Mesothelial cell of epicardium (in vitro differentiated cells): ENCODE results near the gene KIFC3. TPM values are rescaled to one million over a fixed set of nuclear protein-coding genes. Genes with fewer than 3 reads are reported as not detected.
"Not testable (repeated sequence)": the region's sequence is repeated elsewhere in the genome, so short reads cannot be mapped to it uniquely, and the experiment has no call there.

Source experiments
- DNase-seq, 2 experiments: peaks; one replicate each; pipeline ENCODE4 v3.0.0; 2021; ENCODE audit warnings: low spot score in 2 of 2; ENCODE audit not compliant: unreplicated experiment in 2 of 2
- H3K27ac Mint-ChIP-seq: 2 replicates; pipeline ENCODE4 v1.8.0; 2021; ENCODE audit warnings: mixed read lengths
- H3K27me3 Mint-ChIP-seq: 2 replicates; pipeline ENCODE4 v1.8.0; 2021; ENCODE audit warnings: low read depth, mixed read lengths
- H3K36me3 Mint-ChIP-seq: 2 replicates; pipeline ENCODE4 v1.8.0; 2021; ENCODE audit warnings: mixed read lengths
- H3K4me1 Mint-ChIP-seq: 2 replicates; pipeline ENCODE4 v1.8.0; 2021; ENCODE audit warnings: mixed read lengths
- H3K4me3 Mint-ChIP-seq: 2 replicates; pipeline ENCODE4 v1.8.0; 2021; ENCODE audit warnings: mild to moderate bottlenecking, moderate library complexity, mixed read lengths
- H3K9me3 Mint-ChIP-seq: 2 replicates; pipeline ENCODE4 v1.8.0; 2021; ENCODE audit warnings: mixed read lengths
- CTCF ChIP-seq: fragments of 200-600 bp; sonication (generic); IDR thresholded peaks from one replicate; pipeline ENCODE4 v1.5.0; 2021; ENCODE audit warnings: antibody characterized with exemption; ENCODE audit not compliant: unreplicated experiment
- microRNA-seq: library from miRNA; unstranded; fragments of <30 nt; microRNA quantifications from one replicate; pipeline ENCODE4 v1.2.0, GENCODE V29; 2021; ENCODE audit warnings: inconsistent platforms, mixed read lengths
- total RNA-seq: library from RNA; stranded (reverse); gene quantifications from 3 replicates; pipeline ENCODE4 v1.2.1, GENCODE V29; 2021

The KIFC3 gene
- total RNA-seq, 1 donor from 2014 or later: 38.7 TPM

GRCh38 chr16:57713596-57713995 is 88.7 kb downstream of the KIFC3 start:
- no peaks in the 10 kb centered on the region for H3K36me3 Mint-ChIP-seq
- TF ChIP-seq CTCF: no peak
- no peaks in the 10 kb centered on the region for H3K4me1 Mint-ChIP-seq
- no peak for DNase-seq
- peaks cover 18% of the 10 kb centered on the region for H3K27me3 Mint-ChIP-seq
- H3K4me3 Mint-ChIP-seq: no peak overlapping the region
- H3K27ac Mint-ChIP-seq: no peak overlapping the region
- no peaks in the 10 kb centered on the region for H3K9me3 Mint-ChIP-seq

DNA sequence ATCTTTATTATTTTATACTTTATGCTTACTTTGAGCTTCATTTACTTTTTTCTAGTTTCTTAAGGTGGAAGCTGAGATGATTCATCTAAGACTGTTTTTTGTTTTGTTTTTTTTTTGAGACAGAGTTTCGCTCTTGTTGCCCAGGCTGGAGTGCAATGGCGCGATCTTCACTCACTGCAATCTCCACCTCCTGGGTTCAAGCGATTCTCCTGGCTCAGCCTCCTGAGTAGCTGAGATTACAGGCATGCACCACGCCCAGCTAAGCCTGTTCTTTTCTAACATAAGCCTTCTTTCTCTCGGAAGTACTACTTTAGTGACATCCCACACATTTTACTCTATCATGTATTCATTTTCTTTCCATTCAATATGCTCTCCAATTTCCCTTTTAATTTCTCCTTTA is 89.7 kb downstream of the KIFC3 start:
- H3K27me3 Mint-ChIP-seq: peaks cover 18% of the 10 kb centered on the region
- H3K4me3 Mint-ChIP-seq, DNase-seq, H3K4me1 Mint-ChIP-seq, H3K36me3 Mint-ChIP-seq, H3K9me3 Mint-ChIP-seq, H3K27ac Mint-ChIP-seq: not testable (repeated sequence)

- Mint-ChIP-seq H3K4me1 (no peaks in the 10 kb centered on the region), H3K9me3 (no peaks in the 10 kb centered on the region), H3K4me3 (no peak overlapping the region), H3K27ac (no peak overlapping the region), H3K27me3 (peaks cover 18% of the 10 kb centered on the region), H3K36me3 (no peaks in the 10 kb centered on the region)
- DNase-seq: no peak
- TF ChIP-seq CTCF: no peak
Observed at GRCh38 chr16:57711993-57712392, 90.3 kb downstream of the KIFC3 start.

DNA sequence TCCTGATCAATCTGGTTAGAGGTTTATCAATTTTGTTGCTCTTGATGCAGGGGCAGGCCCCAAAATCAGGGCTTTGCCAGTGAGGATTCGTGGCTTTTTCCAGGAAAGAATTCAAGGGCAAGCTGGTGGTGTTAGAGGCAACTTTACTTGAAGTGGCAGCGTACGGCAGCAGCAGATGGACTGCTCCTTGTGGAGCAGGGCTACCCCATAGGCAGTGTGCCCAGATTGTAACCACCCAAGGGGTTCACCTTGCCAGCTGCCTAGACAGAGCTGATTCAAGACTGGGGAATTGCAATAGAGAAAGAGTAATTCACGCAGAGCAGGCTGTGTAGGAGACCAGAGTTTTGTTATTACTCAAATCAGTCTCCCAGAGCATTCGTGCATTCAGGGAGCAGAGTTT is 90.9 kb downstream of the KIFC3 start:
- H3K27ac Mint-ChIP-seq: no peak overlapping the region
- TF ChIP-seq CTCF: no peak
- no peaks in the 10 kb centered on the region for H3K4me1 Mint-ChIP-seq
- no peak for DNase-seq
- H3K9me3 Mint-ChIP-seq: no peaks in the 10 kb centered on the region
- H3K4me3 Mint-ChIP-seq: no peak overlapping the region
- H3K27me3 Mint-ChIP-seq: peaks cover 15% of the 10 kb centered on the region
- H3K36me3 Mint-ChIP-seq: no peaks in the 10 kb centered on the region

DNA sequence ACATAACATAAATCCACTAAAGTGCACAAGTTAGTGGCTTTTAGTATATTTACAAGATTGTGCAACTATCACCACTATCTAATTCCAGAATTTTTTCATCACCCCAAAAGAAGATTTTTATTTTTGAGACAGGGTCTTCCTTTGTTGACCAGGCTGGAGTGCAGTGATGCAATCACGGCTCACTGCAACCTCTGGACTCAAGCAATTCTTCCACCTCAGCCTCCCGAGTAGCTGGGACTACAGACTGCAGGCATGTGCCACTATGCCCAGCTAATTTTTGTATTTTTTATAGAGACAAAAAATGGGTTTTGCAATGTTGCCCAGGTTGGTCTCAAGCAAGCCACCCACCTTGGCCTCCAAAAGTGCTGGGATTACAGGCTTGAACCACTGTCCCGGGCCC is 92.6 kb downstream of the KIFC3 start:
- H3K4me1 Mint-ChIP-seq: no peaks in the 10 kb centered on the region
- no peaks in the 10 kb centered on the region for H3K9me3 Mint-ChIP-seq
- H3K27ac Mint-ChIP-seq: no peak overlapping the region
- H3K36me3 Mint-ChIP-seq: no peaks in the 10 kb centered on the region
- H3K4me3 Mint-ChIP-seq: no peak overlapping the region
- DNase-seq: no peak
- TF ChIP-seq CTCF: no peak
- H3K27me3 Mint-ChIP-seq: peaks cover 7% of the 10 kb centered on the region

Small RNA genes within 50 kb of the gene (microRNA-seq; reads per million reads assigned to microRNA genes)
- gene MIR6772: not detected

Other genes starting within 250 kb of the KIFC3 start
- gene ADGRG1, start 173.9 kb downstream of the KIFC3 start, total RNA-seq: 65.8 to 67.1 TPM (median 66.9 TPM) in 3 replicates
- 0.38 TPM in 1 of 3 replicates, not detected in the others for gene ADGRG3, start 134.2 kb downstream of the KIFC3 start, total RNA-seq
- gene DRC7, start 107.7 kb downstream of the KIFC3 start, total RNA-seq: 0.43 to 0.47 TPM in 2 of 3 replicates, not detected in the other
- 22.1 to 24.9 TPM (median 24.6 TPM) in 3 replicates for gene KATNB1, start 66.7 kb downstream of the KIFC3 start, total RNA-seq
- 0.07 to 0.27 TPM (median 0.14 TPM) in 3 replicates for gene CNGB1, start 168.6 kb upstream of the KIFC3 start, total RNA-seq
- 13.5 to 16.5 TPM (median 15.0 TPM) in 3 replicates for gene ZNF319, start 198.2 kb upstream of the KIFC3 start, total RNA-seq
- gene USB1, start 198.9 kb upstream of the KIFC3 start, total RNA-seq: 34.5 to 38.3 TPM (median 36.3 TPM) in 3 replicates
- gene MMP15, start 223.3 kb upstream of the KIFC3 start, total RNA-seq: 16.2 to 17.8 TPM (median 16.3 TPM) in 3 replicates